ENCODE measurements around the gene OLFML2B.

OLFML2B gene

DNA sequence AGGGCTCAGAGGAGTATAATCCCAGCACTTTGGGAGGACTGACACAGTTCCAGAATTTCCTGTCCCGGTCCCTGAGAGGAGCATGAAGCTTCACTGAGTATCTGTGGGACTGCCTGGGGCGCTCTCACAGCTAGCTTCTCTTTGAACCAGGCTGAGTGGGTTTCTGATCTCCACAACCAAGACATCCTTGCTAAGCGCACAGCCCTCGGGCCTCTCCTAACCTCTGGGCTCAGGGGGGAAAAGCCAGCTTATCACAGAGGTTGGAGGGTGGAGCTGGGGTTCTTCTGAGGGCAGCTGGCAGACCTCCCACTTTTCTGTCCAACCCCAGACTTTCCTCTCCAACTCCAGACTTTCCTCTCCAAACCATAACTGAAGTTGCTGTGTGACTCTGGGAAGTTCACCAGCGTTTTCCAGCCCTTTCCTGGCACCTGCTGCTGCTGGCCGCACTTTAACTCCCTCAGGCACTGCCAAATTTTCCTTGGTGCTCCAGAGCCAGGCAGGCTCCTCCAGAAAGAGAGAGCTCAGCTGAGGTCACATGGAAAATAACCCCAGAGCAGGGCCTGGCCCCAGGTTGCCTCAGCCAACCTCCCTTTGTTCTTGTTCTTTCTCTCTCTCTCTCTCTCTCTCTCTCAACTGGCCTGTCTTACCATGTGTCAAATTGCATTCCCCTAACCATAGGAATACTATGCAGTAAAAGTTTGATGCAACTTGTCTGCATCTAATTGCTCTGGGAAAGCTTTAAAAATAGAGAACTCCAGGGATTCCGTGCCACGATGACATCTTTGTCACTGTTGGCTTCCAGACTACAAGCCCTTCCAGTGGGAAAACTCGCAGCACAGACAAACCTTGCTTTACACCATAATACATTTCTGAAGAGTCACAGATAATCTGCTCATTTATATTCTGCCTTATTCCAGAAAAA is 49.5 kb downstream of the OLFML2B start:
- DNase-seq, result no peak

DNA sequence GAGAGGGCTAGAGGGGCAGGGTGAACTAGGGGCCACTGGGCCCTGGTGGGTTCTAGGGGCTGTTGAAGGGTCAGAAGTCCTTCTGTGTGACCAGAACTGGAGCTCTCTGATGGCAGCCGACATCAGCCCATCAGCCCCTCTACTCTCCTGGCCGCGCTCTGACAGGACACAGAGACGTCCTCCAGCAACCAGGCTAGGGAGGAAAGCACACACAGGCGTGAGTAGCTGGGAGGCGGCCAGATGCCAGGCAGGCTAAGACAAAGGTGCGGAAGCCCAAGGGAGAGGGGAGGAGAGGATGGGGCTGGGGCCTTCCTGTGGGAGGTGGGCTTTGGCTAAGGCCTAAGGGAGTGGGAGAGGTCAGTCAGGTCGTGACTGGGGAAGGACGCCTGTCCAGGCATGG is 50.8 kb downstream of the OLFML2B start:
- no peak for DNase-seq

GRCh38 chr1:161970633-161971032 is 53.0 kb downstream of the OLFML2B start:
- no peak for DNase-seq

- no peak for DNase-seq
Observed at GRCh38 chr1:161970036-161970435, 53.6 kb downstream of the OLFML2B start.

DNA sequence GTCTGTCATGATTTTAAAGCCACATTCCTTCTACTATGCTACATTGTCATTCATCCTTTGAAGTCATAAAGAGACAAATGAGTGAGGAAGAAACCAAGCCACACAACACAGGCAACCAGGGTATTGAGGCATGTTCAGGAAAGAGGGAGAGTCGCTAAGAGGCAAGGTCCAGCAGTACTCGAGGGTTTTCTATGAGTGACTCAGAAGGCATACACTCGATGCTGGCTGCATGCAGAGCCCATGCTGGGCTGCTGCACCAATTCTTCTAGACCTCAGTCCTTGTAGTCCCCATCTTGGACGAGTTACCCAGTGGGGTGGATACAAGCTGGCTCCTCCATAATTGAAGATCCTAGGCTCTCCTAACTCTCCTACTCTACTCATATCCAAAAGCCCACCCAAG is 57.6 kb downstream of the OLFML2B start:
- no peak for DNase-seq

- DNase-seq, result peak in 1 of 2 donors; percentile 33
Observed at GRCh38 chr1:161962091-161962887, 61.4 kb downstream of the OLFML2B start.

DNA sequence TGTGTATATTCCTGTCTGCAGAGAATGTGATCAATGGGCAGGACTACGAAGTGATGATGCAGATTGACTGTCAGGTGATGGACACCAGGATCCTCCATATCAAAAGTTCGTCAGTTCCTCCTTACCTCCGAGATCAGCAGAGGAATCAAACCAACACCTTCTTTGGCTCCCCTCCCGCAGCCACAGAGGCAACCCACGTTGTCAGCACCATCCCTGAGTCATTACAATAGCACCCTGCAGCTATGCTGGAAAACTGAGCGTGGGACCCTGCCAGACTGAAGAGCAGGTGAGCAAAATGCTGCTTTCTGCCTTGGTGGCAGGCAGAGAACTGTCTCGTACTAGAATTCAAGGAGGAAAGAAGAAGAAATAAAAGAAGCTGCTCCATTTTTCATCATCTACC is 65.2 kb downstream of the OLFML2B start:
- DNase-seq, result no peak

GRCh38 chr1:161956930-161957329 is 66.7 kb downstream of the OLFML2B start:
- DNase-seq, result no peak

DNA sequence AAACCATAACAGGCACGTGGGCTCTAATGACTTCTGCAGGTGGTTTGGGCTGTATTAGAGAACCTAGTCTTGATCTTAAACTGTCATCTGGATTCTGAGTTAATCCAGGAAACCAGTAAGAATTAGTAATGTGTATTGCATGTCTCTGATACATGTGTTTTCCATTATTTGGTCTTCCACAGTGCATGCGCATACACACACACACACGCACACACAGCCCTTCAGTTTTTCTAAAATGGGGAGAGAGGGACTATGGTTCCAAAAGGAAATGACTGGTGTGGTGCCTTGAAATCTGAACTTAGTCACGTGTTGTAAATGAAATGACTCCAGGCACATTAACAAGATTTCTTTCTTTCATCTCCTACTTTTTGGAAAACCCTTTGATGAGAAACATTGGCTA is 67.6 kb downstream of the OLFML2B start:
- DNase-seq, result no peak

DNA sequence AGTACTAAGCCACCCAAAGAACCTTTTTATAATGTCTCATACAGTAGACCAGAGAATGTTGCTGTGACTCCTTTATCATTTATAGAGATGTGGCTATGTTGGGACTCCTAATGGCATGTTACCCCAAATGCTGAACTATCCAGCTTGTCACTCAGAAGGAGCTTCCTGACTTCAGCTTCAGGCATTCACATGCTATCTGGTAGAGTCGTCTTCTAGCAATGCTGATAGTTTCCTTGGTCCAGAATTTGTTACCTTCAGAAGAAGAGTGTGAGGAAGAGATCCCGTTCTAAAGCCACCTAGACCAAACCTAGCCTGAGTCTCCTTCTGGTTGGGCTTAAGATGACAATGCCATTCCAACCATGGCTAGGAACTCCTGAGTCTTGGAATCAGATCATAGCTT is 68.1 kb downstream of the OLFML2B start:
- no peak for DNase-seq

GRCh38 chr1:161954466-161954865 is 69.2 kb downstream of the OLFML2B start:
- DNase-seq, result no peak

DNA sequence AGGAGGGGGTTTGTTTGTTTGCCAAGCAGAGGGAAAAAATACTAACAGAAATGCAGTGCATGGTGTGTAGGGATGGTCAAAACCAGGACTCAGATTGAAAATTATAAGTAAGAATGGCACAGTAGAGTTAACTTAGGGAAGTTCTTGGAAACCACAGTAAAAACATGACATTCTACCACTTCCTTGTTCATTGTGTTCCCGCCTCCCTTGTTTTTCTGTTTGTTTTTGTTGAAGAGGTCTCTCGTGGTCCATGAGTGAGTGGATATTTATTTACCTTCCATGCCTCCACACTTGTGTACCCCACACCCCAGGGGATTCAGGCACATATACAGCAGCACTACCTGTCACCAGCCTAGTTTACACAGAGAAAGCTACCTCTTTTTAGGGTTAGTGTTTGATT is 69.6 kb downstream of the OLFML2B start:
- DNase-seq, result no peak

DNA sequence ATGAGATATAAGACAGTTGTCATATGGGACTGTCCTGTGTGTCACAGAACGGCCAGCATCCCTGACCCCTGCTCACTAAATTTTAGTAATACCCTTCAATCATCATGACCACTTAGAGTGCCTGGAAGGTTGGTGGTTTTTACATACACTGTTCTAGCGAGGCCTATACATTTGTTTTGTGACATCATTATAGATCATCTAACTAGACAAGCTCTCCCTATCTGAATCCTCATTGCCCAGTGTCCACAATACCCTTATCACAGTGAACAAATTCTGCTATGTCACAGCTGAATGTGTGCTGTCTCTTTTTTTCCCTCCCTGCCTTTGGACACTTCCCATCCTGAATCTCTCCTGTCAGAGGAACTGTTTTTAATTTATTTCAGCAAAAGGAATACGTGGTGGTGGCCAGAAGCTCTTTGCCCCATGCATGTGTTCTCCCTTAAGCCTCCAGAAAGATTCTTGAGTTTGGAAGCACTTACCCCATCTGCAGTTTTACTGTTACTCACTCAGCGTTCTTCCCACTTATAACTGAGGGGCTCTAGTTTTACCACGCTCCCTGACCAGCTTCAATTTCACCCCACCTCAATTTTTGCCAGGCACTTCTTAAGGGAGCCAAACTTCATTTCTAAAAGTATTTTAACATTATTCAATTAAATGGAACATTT is 70.3 kb downstream of the OLFML2B start:
- DNase-seq, result no peak

GRCh38 chr1:161952607-161953172 is 71.0 kb downstream of the OLFML2B start:
- DNase-seq, result no peak

DNA sequence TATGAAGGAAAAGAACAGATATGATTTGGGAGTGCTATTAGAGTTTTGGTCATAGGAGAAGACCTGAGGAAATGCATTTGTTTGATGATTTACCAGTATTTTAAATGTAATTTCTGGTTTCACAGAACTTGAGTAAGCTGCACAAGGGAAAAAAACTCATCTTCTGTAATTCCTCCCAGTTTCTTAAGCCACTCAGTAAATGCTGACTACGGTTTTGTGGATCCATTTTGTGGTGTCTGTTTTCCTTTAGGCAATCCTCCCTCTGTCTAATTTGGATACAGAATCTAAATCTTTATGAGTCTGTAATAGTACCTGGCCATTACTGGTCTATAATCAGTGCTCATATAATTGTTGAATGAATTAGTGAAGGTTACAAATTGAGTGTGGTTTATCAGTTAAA is 72.0 kb downstream of the OLFML2B start:
- DNase-seq, result no peak

- no peak for DNase-seq
Observed at GRCh38 chr1:161950377-161950776, 73.3 kb downstream of the OLFML2B start.

- no peak for DNase-seq
Observed at GRCh38 chr1:161949548-161949947, 74.1 kb downstream of the OLFML2B start.

GRCh38 chr1:161948435-161948834 is 75.2 kb downstream of the OLFML2B start:
- DNase-seq, result no peak

- DNase-seq, result no peak
Observed at GRCh38 chr1:161946071-161946987, 77.3 kb downstream of the OLFML2B start.

DNA sequence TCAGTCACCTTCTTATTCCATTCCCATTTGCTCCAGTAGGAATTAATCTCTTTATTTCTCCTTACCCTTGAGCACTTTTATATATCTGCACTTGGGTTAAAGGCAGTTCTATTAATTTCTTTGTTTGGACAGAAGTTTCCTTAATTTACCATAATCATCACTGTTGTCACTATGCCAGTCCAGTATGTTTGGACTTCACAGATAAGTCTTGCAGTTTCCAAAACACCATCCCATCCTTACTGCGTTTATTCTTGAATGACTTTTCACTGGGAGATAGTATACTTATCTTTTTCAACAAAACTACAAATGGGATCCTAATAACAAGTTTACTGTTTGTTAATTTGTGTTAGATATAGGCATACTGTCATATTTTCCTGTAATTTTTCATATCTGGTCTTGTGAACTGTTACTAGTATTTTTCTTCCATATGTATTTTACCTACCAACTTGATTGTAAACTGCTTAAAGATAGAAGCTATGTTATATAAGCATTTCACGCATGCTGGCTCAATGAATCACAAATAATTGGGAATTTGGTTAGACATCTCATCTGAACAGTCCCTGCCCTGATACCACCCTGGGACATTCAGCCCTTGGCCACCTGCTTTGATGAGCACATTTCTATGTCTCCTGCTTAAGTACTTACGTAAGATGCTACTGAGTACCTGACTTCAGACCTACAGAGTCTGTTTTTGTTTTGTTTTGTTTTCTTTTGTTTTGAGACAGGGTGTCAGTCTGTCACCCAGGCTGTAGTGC is 78.2 kb downstream of the OLFML2B start:
- DNase-seq, result no peak

DNA sequence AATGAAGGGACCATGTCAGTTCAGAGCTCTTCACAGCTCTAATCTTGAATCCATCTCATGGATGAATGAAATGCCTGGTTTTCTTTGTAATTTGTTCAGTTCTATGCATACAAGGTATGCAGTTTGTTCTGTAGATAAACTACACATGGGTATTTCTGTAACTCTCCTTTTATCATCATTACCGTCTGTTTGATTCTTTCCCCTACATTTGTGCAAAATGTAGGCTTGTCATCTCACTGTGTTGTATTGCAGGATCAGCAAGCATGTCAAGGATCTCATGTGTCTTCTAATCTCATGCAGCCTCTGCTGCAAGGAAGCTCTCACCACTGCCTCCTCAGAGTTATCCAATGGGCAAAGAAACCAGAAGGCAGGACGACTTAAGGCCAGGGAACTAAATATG is 79.3 kb downstream of the OLFML2B start:
- DNase-seq, result no peak
